HepG2 (cell line): ENCODE measurements around the gene FETUB. TPM values are rescaled to one million over a fixed set of nuclear protein-coding genes. Genes with fewer than 3 reads are reported as not detected.

ENCODE experiments used
- AGO1 ChIP-seq: fragments of 200-400 bp; formaldehyde crosslinking; IDR thresholded peaks from 2 replicates; pipeline ENCODE4 v1.6.1; 2017; ENCODE audit warnings: mild to moderate bottlenecking, low read depth, low read length, moderate library complexity; ENCODE audit not compliant: poor library complexity, severe bottlenecking
- BCL3 ChIP-seq: sonication (generic); formaldehyde crosslinking; IDR thresholded peaks from 2 replicates; pipeline ENCODE4 v1.5.1; 2020; ENCODE audit warnings: mild to moderate bottlenecking, missing genetic modification reagents, moderate library complexity
- HDAC1 ChIP-seq: sonication (generic); formaldehyde crosslinking; IDR thresholded peaks from 2 replicates; pipeline ENCODE4 v1.5.1; 2020; ENCODE audit warnings: mild to moderate bottlenecking, missing genetic modification reagents
- IRF9 ChIP-seq: sonication (generic); formaldehyde crosslinking; IDR thresholded peaks from 2 replicates; pipeline ENCODE4 v1.8.0; 2022; ENCODE audit warnings: missing genetic modification reagents, mild to moderate bottlenecking, borderline replicate concordance
- MATR3 ChIP-seq: sonication (generic); formaldehyde crosslinking; IDR thresholded peaks from 2 replicates; pipeline ENCODE4 v1.4.0; 2020; ENCODE audit warnings: missing genetic modification reagents
- RAD21 ChIP-seq: fragments of 450-650 bp; formaldehyde crosslinking; IDR thresholded peaks from 2 replicates; pipeline ENCODE4 v1.5.0; 2020; ENCODE audit warnings: mild to moderate bottlenecking
- SCMH1 ChIP-seq: sonication (generic); formaldehyde crosslinking; IDR thresholded peaks from 2 replicates; pipeline ENCODE4 v1.9.0; 2021; ENCODE audit warnings: missing genetic modification reagents, mild to moderate bottlenecking, borderline replicate concordance
- SKI ChIP-seq: fragments of 450-650 bp; IDR thresholded peaks from one replicate; pipeline ENCODE4 v1.6.1; 2018; ENCODE audit warnings: mild to moderate bottlenecking; ENCODE audit not compliant: partially characterized antibody
- SNAPC2 ChIP-seq: sonication (generic); formaldehyde crosslinking; IDR thresholded peaks from 2 replicates; pipeline ENCODE4 v1.8.1; 2022; ENCODE audit warnings: mild to moderate bottlenecking, missing genetic modification reagents
- SNAPC4 ChIP-seq: sonication (generic); formaldehyde crosslinking; IDR thresholded peaks from 2 replicates; pipeline ENCODE4 v1.4.0; 2020; ENCODE audit warnings: mild to moderate bottlenecking, missing genetic modification reagents
- STAT5B ChIP-seq: sonication (generic); formaldehyde crosslinking; IDR thresholded peaks from 2 replicates; pipeline ENCODE4 v1.4.0; 2020; ENCODE audit warnings: missing genetic modification reagents
- TBL1XR1 ChIP-seq: fragments of 150-350 bp; IDR thresholded peaks from 2 replicates; pipeline ENCODE4 v1.6.1; 2014; ENCODE audit warnings: borderline replicate concordance, low read length; ENCODE audit not compliant: partially characterized antibody
- ZBTB39 ChIP-seq: sonication (generic); formaldehyde crosslinking; IDR thresholded peaks from 2 replicates; pipeline ENCODE4 v1.5.0; 2020; ENCODE audit warnings: missing genetic modification reagents
- ZNF33A ChIP-seq: sonication (generic); formaldehyde crosslinking; IDR thresholded peaks from 2 replicates; pipeline ENCODE4 v1.5.1; 2020; ENCODE audit warnings: missing genetic modification reagents, mild to moderate bottlenecking, moderate library complexity, borderline replicate concordance
- ZNF382 ChIP-seq: sonication (generic); formaldehyde crosslinking; IDR thresholded peaks from 2 replicates; pipeline ENCODE4 v1.5.0; 2020; ENCODE audit warnings: missing genetic modification reagents, mild to moderate bottlenecking, borderline replicate concordance
- ZNF430 ChIP-seq: sonication (generic); formaldehyde crosslinking; IDR thresholded peaks from 2 replicates; pipeline ENCODE4 v1.9.0; 2021; ENCODE audit warnings: mild to moderate bottlenecking, missing genetic modification reagents
- ZNF567 ChIP-seq: sonication (generic); formaldehyde crosslinking; IDR thresholded peaks from 2 replicates; pipeline ENCODE4 v1.8.1; 2023; ENCODE audit warnings: mild to moderate bottlenecking, missing genetic modification reagents, borderline replicate concordance
- ZNF629 ChIP-seq: sonication (generic); formaldehyde crosslinking; conservative IDR thresholded peaks from 2 replicates; pipeline ENCODE4 v1.5.0; 2020; ENCODE audit warnings: missing genetic modification reagents
- ZNF660 ChIP-seq: sonication (generic); formaldehyde crosslinking; IDR thresholded peaks from 2 replicates; pipeline ENCODE4 v1.5.1; 2020; ENCODE audit warnings: mild to moderate bottlenecking, low read depth, missing genetic modification reagents, borderline replicate concordance
- polyA plus RNA-seq, 8 experiments: library from polyadenylated mRNA; depleted of rRNA in 3 of 8; stranded (reverse) in 7 of 8; unstranded in 1 of 8; fragments of >200 nt; fragmentation: Illumina TruSeq in 4 of 8; extraction: Trizol in 4 of 8; gene quantifications; 2 replicates each; pipeline versions ENCODE4 v1.2.1 to v1.2.3, GENCODE V29; 2011 to 2016; ENCODE audit warnings: low read depth in 4 of 8, missing spikeins in 1 of 8, mixed read lengths in 1 of 8; ENCODE audit not compliant: insufficient read depth in 1 of 8
- total RNA-seq, 5 experiments: library from RNA; depleted of rRNA; stranded (reverse); fragments of >200 nt; fragmentation: Illumina TruSeq; extraction: Trizol; gene quantifications; 2 replicates each; pipeline ENCODE4 v1.2.3, GENCODE V29; 2016; ENCODE audit warnings: low read depth in 1 of 5

Gene FETUB
- total and polyA plus RNA-seq, 2 of the 13 experiments (the other 11 are each of a cell fraction or from before 2014, with no cell fraction given) = 2.1 to 4.4 TPM

GRCh38 chr3:186612721-186613636 is 27.2 kb upstream of the FETUB start, which contains the start of gene AHSG (continued):
- peak; percentile 37 for TF ChIP-seq ZNF430 (CRISPR knock-in tag)
- no peak for TF ChIP-seq ZNF382 (CRISPR knock-in tag)
- TF ChIP-seq ZNF33A = 0 out of 2 replicates have a peak, but pooled peaks have one; percentile 74
- peak; percentile 74; the same call in 1 of the 2 replicates for TF ChIP-seq SNAPC2 (CRISPR knock-in tag)
- no peak for TF ChIP-seq SCMH1
- no peak; the same call in 1 of the 2 replicates for TF ChIP-seq RAD21 (CRISPR knock-in tag)
- TF ChIP-seq SNAPC4 (CRISPR knock-in tag) = peak; percentile 62; the same call in 1 of the 2 replicates
- no peak for TF ChIP-seq ZNF660
- no peak for TF ChIP-seq ZNF567 (CRISPR knock-in tag)
- peak; percentile 97 for TF ChIP-seq HDAC1 (CRISPR knock-in tag)
- TF ChIP-seq STAT5B (CRISPR knock-in tag) = no peak
- no peak; the same call in 1 of the 2 replicates for TF ChIP-seq BCL3
- TF ChIP-seq MATR3 (CRISPR knock-in tag) = no peak
- TF ChIP-seq IRF9 (CRISPR knock-in tag) = peak; percentile 87
- peak; percentile 74 for TF ChIP-seq SKI
- TF ChIP-seq ZBTB39 = no peak
- TF ChIP-seq AGO1 = no peak
- peak; percentile 3 for TF ChIP-seq ZNF629
- peak; percentile 89 for TF ChIP-seq TBL1XR1
